ENCODE data around the gene RAB17.

GRCh38 chr2:237527233-237527632 is 63.3 kb downstream of the RAB17 start:
- TF ChIP-seq CTCF (IDR thresholded peaks at IDR 0.05 in 2 of 3, conservative IDR thresholded peaks at IDR 0.05 in 1 of 3; ENCODE audit: control insufficient read depth in 2 of 3, extremely low read depth in 1 of 3, insufficient read depth in 1 of 3, low read depth in 3 of 3, low read length in 3 of 3) (no peak), RFX5 (IDR thresholded peaks at IDR 0.05; ENCODE audit: low read depth, low read length) (no peak), MEF2B (IDR thresholded peaks at IDR 0.05; ENCODE audit: partially characterized antibody, poor library complexity, severe bottlenecking) (no peak), ZNF384 (IDR thresholded peaks at IDR 0.05; ENCODE audit: borderline replicate concordance, low read depth, low read length) (no peak), NRF1 (conservative IDR thresholded peaks at IDR 0.05; ENCODE audit: low read depth, low read length) (no peak), EP300 (IDR thresholded peaks at IDR 0.05; ENCODE audit: borderline replicate concordance in 1 of 2, control insufficient read depth in 1 of 2, low read depth in 2 of 2, low read length in 2 of 2) (no peak), TCF3 (IDR thresholded peaks at IDR 0.05; ENCODE audit: borderline replicate concordance, insufficient read depth, low read depth, low read length) (no peak), POLR2A (IDR thresholded peaks at IDR 0.05; ENCODE audit: low read depth, low read length) (no peak)

Measured in GM12878 (cell line).